Activated CD4-positive, CD25-positive, alpha-beta regulatory T cell treated with anti-CD3 and anti-CD28 coated beads, Interleukin-2, amount 50 U/mL, for 24 hours (primary cell): ENCODE measurements around the gene SVOPL.

ENCODE experiments used
- ATAC-seq, 2 donors: fragments of 150-1000 bp; cut with Tn5 transposase; one replicate each; pipeline ENCODE4 v1.10.0; 2021; ENCODE audit warnings: mild to moderate bottlenecking in 1 of 2, moderate library complexity in 1 of 2

The SVOPL gene

DNA sequence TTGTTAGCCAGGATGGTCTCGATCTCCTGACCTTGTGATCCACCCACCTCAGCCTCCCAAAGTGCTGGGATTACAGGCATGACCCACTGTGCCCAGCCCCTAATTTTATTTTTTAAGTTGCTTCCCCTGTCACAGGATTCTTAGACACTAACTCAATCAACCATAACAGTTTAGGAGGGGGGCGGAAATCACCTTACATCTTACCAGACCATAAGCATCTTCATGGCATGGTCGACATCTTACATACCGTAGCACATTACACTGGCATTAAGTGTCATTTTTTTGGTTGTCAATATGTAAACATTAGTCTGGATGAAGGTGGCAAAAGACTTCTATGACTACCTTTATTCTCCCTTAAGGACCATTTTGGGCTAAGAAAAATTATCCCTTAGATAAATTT lies 145.5 kb downstream of the SVOPL start:
- no peak for ATAC-seq

GRCh38 chr7:138554674-138555073 lies 146.5 kb downstream of the SVOPL start:
- ATAC-seq, result no peak

DNA sequence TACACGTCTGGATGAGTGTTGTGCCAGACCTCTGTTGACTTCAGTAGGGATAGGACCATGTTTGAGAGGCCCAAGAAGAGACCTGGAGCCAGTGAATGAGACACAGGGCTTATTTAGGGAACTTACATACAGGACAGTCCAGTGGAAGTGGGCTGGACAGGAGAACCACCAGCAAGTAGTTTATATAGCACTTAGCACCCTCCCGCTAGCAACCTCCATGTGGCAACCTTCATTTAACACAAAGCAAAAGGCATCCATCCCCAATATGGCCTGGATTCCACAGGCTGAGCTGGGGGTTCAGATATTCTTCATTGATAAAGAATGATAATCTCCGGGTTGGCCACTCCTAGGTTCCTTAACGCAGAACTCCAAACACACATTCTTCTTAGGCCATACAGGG lies 147.4 kb downstream of the SVOPL start:
- no peak for ATAC-seq

GRCh38 chr7:138551102-138551501 lies 150.1 kb downstream of the SVOPL start:
- no peak for ATAC-seq

DNA sequence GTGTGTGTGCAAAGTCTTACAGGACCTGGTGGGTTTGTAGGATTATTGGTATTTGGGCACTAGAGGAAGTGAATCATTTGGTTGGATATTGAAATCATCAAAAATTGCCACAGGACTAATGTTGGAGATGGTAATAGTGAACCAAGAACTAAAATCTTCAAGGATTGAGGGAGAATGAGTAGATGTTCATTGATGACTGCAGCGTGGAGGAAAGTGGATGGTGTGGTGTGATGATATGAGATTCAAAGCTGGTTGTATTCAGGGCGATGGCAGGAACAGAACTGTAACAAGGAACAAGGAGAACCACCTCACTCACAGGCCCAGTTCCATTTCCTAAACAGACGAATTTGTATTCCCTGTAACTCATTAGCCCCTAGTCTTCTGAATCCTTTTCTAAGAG lies 150.8 kb downstream of the SVOPL start:
- ATAC-seq, result no peak

DNA sequence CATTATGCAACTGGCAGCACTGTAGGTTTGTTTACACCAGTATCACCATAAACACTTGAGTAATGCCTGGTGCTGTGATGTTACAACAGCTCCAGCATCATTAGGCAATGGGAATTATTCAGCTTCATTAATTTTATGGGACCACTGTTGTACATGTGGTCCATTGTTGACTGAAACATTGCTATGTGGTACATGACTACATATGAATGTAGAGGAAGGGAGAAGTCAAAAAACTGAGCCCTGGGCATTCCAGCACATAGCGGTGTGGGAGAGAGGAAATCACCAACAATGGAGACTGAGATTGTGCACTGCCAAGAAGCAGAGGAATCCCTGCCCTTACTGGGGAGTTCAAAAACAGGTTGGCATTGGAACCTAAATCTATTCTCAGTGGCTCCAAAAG lies 152.1 kb downstream of the SVOPL start:
- ATAC-seq, result no peak

DNA sequence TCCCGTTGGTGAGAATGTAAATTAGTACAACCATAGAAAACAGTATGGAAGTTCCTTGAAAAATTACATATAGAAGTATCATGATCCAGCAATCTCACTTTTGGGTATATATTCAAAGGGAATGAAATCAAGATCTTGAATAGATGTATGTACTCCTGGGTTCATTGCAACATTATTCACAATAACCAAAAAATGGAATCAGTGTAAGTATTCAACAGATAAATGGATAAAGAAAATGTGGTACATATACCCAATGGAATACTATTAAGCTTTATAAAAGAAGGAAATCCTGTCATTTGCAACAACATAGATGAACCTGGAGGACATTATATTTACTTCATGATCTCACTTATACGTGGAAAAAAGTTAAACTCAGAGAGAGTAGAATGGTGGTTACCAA lies 154.3 kb downstream of the SVOPL start:
- no peak for ATAC-seq

DNA sequence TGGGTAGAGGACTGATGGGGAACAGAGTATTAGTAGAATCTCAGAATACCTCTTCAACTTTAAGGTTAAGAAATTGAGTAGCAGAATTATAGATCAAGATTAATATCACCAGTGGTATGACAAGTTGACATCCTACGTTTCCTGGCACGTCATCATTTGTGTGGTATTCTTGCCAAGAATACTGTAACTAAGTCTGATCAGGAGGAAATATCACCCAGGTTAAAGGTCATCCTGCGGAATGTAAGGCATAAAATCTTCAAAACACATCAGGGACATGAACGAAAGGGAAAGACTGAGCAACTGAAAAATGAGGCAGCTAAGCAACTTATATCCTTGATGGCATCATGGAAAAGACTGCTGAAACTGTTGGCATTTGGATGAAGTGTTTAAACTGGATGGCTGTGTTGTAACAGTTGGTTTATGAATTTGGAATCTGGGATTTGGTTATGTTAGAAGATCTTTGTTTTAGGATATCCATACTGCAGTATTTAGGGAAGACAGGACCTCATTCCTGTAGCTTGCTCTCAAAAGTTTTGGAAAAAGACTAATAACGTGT lies 155.0 kb downstream of the SVOPL start:
- no peak for ATAC-seq

GRCh38 chr7:138545123-138545522 lies 156.0 kb downstream of the SVOPL start:
- no peak for ATAC-seq
